ENCODE results near the gene ADGRF3.
A peak's percentile ranks its signal among the peaks of the same experiment; 100 is the strongest.

GRCh38 chr2:26330114-26330549 is 16.5 kb downstream of the ADGRF3 start:
- peak; percentile 89 for TF ChIP-seq CTCF (conservative IDR thresholded peaks at IDR 0.05)
- TF ChIP-seq ZFX (IDR thresholded peaks at IDR 0.05), result no peak

Data from C4-2B (cell line).